Measurements from ENCODE around the gene CMYA5.

The CMYA5 gene

DNA sequence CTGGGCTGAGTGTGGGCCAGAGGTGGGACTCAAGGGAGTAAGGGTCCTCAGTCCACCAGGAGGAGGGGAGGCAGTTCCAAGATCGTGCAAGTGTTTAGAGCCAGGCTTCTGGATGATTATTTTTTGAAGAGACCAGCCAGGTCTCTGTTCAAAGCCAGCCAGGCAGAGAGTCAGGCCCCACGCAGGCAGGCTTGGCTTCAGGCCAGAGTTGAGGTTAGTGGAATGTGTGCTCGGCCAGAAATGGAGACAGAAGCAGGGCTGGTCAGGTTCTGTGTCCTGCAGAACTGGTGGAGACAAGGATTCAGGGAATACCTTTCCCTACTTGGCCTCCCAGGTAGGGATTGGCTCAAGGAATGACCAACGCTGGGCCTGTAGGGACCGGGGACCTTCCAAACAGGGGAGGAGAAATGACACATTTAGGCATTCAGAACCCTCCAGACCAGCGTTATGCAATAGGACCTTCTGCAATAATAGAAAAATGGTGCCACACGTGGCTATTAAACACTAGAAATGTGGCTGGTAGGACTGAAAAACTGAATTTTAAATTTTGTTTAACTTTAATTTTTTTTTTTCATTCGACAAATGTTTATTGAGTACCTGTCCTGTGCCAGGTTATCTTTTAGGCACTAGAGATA, 106.2 kb downstream of the CMYA5 start:
- ChIA-PET POLR2A (no interaction called here), CTCF (no interaction called here)
- TF ChIP-seq, protein P1, sequence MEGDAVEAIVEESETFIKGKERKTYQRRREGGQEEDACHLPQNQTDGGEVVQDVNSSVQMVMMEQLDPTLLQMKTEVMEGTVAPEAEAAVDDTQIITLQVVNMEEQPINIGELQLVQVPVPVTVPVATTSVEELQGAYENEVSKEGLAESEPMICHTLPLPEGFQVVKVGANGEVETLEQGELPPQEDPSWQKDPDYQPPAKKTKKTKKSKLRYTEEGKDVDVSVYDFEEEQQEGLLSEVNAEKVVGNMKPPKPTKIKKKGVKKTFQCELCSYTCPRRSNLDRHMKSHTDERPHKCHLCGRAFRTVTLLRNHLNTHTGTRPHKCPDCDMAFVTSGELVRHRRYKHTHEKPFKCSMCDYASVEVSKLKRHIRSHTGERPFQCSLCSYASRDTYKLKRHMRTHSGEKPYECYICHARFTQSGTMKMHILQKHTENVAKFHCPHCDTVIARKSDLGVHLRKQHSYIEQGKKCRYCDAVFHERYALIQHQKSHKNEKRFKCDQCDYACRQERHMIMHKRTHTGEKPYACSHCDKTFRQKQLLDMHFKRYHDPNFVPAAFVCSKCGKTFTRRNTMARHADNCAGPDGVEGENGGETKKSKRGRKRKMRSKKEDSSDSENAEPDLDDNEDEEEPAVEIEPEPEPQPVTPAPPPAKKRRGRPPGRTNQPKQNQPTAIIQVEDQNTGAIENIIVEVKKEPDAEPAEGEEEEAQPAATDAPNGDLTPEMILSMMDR (IDR thresholded peaks at IDR 0.05; ENCODE audit: control extremely low read depth, extremely low read depth, low read depth, missing control alignments): no peak
- DNase-seq (ENCODE audit: extremely low spot score): no peak

DNA sequence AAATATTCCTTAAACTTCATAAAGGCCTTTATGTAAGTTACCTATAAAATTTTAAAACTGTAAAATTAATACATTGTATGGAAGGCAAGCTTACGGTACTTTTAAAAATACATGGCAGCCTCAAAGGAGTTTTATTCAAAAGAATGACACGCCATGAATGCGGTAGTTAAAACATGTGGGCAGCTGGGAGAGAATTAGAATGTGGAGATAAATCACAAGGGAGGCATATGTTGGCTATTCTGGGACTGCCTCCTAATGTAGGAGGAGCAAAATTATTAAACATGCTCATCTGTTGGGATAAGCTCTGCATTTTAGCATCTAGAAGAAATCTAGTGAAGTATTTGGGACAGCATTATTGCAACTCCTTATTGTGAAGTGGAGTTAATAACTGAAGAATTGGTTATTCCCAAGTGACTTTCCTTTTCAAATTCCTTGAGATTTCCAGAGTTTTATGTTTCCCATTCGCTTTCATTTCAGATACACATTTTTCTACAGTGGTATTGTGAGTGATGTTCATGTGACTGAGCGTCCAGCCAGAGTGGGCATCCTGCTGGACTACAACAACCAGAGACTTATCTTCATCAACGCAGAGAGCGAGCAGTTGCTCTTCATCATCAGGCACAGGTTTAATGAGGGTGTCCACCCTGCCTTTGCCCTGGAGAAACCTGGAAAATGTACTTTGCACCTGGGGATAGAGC, 109.4 kb downstream of the CMYA5 start:
- TF ChIP-seq, protein P1 (IDR thresholded peaks at IDR 0.05; ENCODE audit: control extremely low read depth, extremely low read depth, low read depth, missing control alignments): no peak
- ChIA-PET POLR2A (no interaction called here), CTCF (no interaction called here)
- no peak for DNase-seq (ENCODE audit: extremely low spot score)

DNA sequence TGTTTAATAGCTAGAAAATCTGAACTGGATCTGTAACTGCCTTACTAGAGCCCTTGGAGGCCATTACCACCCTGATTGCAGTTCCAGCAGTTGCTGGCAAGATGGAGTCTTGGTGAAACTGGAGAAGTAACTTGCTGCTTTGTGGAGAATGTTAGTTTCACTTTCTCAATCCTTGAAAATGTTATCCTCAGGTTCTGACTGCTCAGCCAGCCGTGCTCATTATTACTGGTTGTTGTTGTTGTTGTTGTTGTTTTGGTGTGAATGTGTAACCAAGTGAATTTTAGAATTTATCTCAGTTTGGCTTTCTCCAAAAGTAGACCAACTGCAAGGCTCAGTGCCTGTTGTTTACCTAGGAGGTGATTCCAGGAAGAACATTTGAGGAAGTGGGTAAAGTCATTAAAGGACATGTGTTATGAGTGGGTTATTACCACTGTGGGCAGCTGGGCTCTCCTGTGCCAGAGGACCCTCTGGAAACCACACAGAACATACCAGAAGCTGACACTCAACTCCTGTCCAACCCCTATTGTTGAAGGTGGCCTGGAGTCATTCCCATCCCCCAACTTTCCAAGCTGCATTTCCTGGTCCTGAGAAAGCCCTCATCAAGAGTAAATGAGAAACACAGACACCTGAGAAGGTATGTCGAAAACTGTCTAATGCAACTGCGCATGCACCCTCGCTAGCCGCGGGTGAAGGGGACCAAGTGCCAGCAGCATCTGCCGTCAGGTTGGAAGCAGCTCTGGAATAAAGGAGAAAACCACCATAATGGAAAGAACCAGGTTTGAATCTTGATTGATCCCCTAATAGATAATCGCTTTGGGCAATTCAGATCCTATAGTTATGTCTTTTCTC, 111.6 kb downstream of the CMYA5 start:
- DNase-seq (ENCODE audit: extremely low spot score): no peak
- TF ChIP-seq, protein P1 (IDR thresholded peaks at IDR 0.05; ENCODE audit: control extremely low read depth, extremely low read depth, low read depth, missing control alignments): no peak
- POLR2A ChIA-PET: no interaction called here
- CTCF ChIA-PET: interaction anchor here (1.1 kb wide), 1 partner anchor 12 kb away, joined by 3 read pairs; no protein-coding TSS in a partner anchor

DNA sequence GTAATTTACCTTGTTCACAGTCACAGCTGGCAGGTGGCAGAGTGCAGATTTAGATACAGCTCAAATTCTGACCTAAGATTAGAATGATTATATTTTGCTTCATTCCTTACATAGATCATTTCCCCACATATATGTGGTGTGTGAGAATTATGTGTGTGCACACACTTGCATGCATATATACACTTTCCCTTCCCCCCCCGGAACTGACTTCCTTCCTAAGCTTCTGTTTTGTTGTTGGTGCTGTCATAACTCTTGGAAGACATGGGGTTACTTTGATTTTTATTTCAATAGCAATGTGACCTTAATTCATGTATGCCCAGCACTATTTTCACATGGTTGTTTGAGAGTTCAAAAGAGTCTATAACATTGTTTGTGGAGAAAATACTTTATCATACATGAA, 112.8 kb downstream of the CMYA5 start:
- POLR2A ChIA-PET: no interaction called here
- CTCF ChIA-PET: no interaction called here
- TF ChIP-seq, protein P1 (IDR thresholded peaks at IDR 0.05; ENCODE audit: control extremely low read depth, extremely low read depth, low read depth, missing control alignments): no peak
- no peak for DNase-seq (ENCODE audit: extremely low spot score)

DNA sequence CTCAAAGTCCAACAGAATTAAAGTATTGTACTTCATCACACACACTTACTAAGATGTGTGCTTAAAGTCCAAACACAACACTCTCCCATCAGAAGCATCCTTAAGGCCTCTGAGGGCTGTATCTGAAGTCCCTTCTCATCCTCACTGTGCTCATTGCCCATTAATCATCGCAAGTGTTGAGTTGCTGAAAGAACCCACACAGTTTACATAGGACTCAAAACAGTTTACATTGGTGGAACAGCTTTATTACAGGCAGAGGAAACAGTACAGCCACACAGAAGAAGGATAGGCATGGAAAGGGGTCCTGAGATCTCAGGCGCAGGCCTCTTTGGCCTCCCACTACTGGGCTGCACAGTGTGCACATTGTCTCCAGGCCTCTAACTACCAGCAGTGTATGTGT, 113.4 kb downstream of the CMYA5 start:
- TF ChIP-seq, protein P1 (IDR thresholded peaks at IDR 0.05; ENCODE audit: control extremely low read depth, extremely low read depth, low read depth, missing control alignments): no peak

DNA sequence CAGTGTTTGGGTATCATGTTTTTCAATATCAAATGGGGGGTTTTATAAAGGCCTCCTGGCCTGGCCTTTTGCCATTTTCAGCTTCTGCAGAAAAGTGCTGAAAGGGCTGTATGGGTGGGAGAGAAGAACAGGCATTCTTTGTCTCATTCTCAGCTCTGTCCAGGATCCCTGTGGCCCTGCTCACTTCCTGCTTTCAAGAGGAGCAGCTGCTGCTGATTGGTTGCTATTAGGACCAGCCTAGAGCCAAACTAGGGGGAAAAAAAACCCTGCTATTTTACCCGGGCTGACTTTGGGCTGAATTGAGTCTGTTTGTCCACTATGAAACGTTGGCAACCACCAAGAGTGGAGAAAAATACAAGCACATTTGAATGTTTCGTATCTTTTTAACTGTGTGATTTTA, 117.1 kb downstream of the CMYA5 start:
- ChIA-PET POLR2A (no interaction called here), CTCF (no interaction called here)
- DNase-seq (ENCODE audit: extremely low spot score): no peak
- TF ChIP-seq, protein P1 (IDR thresholded peaks at IDR 0.05; ENCODE audit: control extremely low read depth, extremely low read depth, low read depth, missing control alignments): no peak

More for the DNA sequence above, 113.4 kb downstream of the CMYA5 start:
- ChIA-PET POLR2A (no interaction called here), CTCF (no interaction called here)
- DNase-seq (ENCODE audit: extremely low spot score): no peak

Data from GM10248 (cell line).